ENCODE data around the gene PSME3IP1.

GRCh38 chr16:57191056-57191571 is 5.3 kb upstream of the PSME3IP1 start:
- TF ChIP-seq CTCF (conservative IDR thresholded peaks at IDR 0.05) (no peak), ZFX (IDR thresholded peaks at IDR 0.05) (no peak)
